ENCODE measurements around the gene SIRT5. TPM values are rescaled to one million over a fixed set of nuclear protein-coding genes. Genes with fewer than 3 reads are reported as not detected.

The SIRT5 gene
- total RNA-seq, 2 donors from 2014 or later = 12.1 to 19.0 TPM

GRCh38 chr6:13575377-13575775 lies 975 bp downstream of the SIRT5 start:
- no peaks in the 10 kb centered on the region for H3K27me3 ChIP-seq (ENCODE audit: control insufficient read depth, insufficient read depth, low read length, poor library complexity, severe bottlenecking)
- H3K36me3 ChIP-seq (ENCODE audit: control insufficient read depth, insufficient read depth, low read length) = peaks cover 5% of the 10 kb centered on the region
- peak overlapping the region; percentile 89 for H3K4me3 Mint-ChIP-seq
- H3K4me1 ChIP-seq (ENCODE audit: control insufficient read depth, insufficient read depth, low read length) = peaks cover 6% of the 10 kb centered on the region
- peaks cover 6% of the 10 kb centered on the region for H3K9me3 Mint-ChIP-seq
- no peak overlapping the region for H3K27ac ChIP-seq (ENCODE audit: low read depth, low read length)
- no peaks in the 10 kb centered on the region for H3K27me3 Mint-ChIP-seq (ENCODE audit: insufficient read depth)
- peak overlapping the region; percentile 97 for H3K27ac Mint-ChIP-seq
- peaks cover 13% of the 10 kb centered on the region for H3K36me3 Mint-ChIP-seq (ENCODE audit: low read depth)
- peaks cover 7% of the 10 kb centered on the region for H3K9me3 ChIP-seq (ENCODE audit: control insufficient read depth, low read length)
- TF ChIP-seq CTCF (conservative IDR thresholded peaks at IDR 0.05) = peak; percentile 98
- DNase-seq = no peak
- no peak overlapping the region for H3K9ac ChIP-seq (ENCODE audit: extremely low read depth, low read length, poor library complexity, severe bottlenecking)
- WGBS, 2 experiments (ENCODE audit: insufficient coverage in 1 of 2, insufficient read length in 1 of 2) = 0 to 2% methylated on average over 1 to 2 of the region's 3 CpGs
- H3K4me1 Mint-ChIP-seq = peaks cover 14% of the 10 kb centered on the region
- peak overlapping the region; percentile 85 for H3K4me3 ChIP-seq (ENCODE audit: low read length)

GRCh38 chr6:13576017-13576416 lies 1.6 kb downstream of the SIRT5 start:
- no peak overlapping the region for H3K9ac ChIP-seq (ENCODE audit: extremely low read depth, low read length, poor library complexity, severe bottlenecking)
- no peaks in the 10 kb centered on the region for H3K27me3 Mint-ChIP-seq (ENCODE audit: insufficient read depth)
- peaks cover 14% of the 10 kb centered on the region for H3K4me1 Mint-ChIP-seq
- peaks cover 20% of the 10 kb centered on the region for H3K36me3 Mint-ChIP-seq (ENCODE audit: low read depth)
- H3K27ac ChIP-seq (ENCODE audit: low read depth, low read length) = no peak overlapping the region
- H3K36me3 ChIP-seq (ENCODE audit: control insufficient read depth, insufficient read depth, low read length) = peaks cover 6% of the 10 kb centered on the region
- H3K27ac Mint-ChIP-seq = no peak overlapping the region
- H3K4me3 ChIP-seq (ENCODE audit: low read length) = no peak overlapping the region
- H3K9me3 Mint-ChIP-seq = peaks cover 6% of the 10 kb centered on the region
- peak overlapping the region; percentile 89 for H3K4me3 Mint-ChIP-seq
- WGBS, 2 experiments (ENCODE audit: insufficient coverage in 1 of 2, insufficient read length in 1 of 2) = 96 to 100% methylated on average over 2 to 3 of the region's 3 CpGs
- H3K27me3 ChIP-seq (ENCODE audit: control insufficient read depth, insufficient read depth, low read length, poor library complexity, severe bottlenecking) = no peaks in the 10 kb centered on the region
- H3K9me3 ChIP-seq (ENCODE audit: control insufficient read depth, low read length) = peaks cover 7% of the 10 kb centered on the region
- no peak for TF ChIP-seq CTCF (conservative IDR thresholded peaks at IDR 0.05)
- DNase-seq = no peak
- peaks cover 6% of the 10 kb centered on the region for H3K4me1 ChIP-seq (ENCODE audit: control insufficient read depth, insufficient read depth, low read length)

- H3K27me3 Mint-ChIP-seq (ENCODE audit: insufficient read depth) = no peaks in the 10 kb centered on the region
- no peak overlapping the region for H3K9ac ChIP-seq (ENCODE audit: extremely low read depth, low read length, poor library complexity, severe bottlenecking)
- no peak for DNase-seq
- peaks cover 7% of the 10 kb centered on the region for H3K9me3 ChIP-seq (ENCODE audit: control insufficient read depth, low read length)
- TF ChIP-seq CTCF (conservative IDR thresholded peaks at IDR 0.05) = no peak
- no peak overlapping the region for H3K27ac ChIP-seq (ENCODE audit: low read depth, low read length)
- H3K4me1 Mint-ChIP-seq = peaks cover 6% of the 10 kb centered on the region
- H3K4me3 Mint-ChIP-seq = no peak overlapping the region
- no peaks in the 10 kb centered on the region for H3K27me3 ChIP-seq (ENCODE audit: control insufficient read depth, insufficient read depth, low read length, poor library complexity, severe bottlenecking)
- H3K36me3 Mint-ChIP-seq (ENCODE audit: low read depth) = peaks cover 24% of the 10 kb centered on the region
- peaks cover 6% of the 10 kb centered on the region for H3K4me1 ChIP-seq (ENCODE audit: control insufficient read depth, insufficient read depth, low read length)
- no peak overlapping the region for H3K4me3 ChIP-seq (ENCODE audit: low read length)
- 88 to 90% methylated on average over 3 of the region's 3 CpGs for WGBS, 2 experiments (ENCODE audit: insufficient coverage in 1 of 2, insufficient read length in 1 of 2)
- H3K9me3 Mint-ChIP-seq = peaks cover 6% of the 10 kb centered on the region
- peaks cover 11% of the 10 kb centered on the region for H3K36me3 ChIP-seq (ENCODE audit: control insufficient read depth, insufficient read depth, low read length)
- H3K27ac Mint-ChIP-seq = no peak overlapping the region
Observed at GRCh38 chr6:13577926-13578325, 3.5 kb downstream of the SIRT5 start.
